H1 (cell line): ENCODE data around the gene SLC16A8. TPM values are rescaled to one million over a fixed set of nuclear protein-coding genes. Genes with fewer than 3 reads are reported as not detected.

Experiments used
- CHD7 ChIP-seq: fragments of 300-600 bp; sonication (generic); IDR thresholded peaks from 2 replicates; pipeline ENCODE4 v1.7.1; 2012; ENCODE audit warnings: low read length, moderate library complexity, mild to moderate bottlenecking, inconsistent platforms; ENCODE audit not compliant: insufficient replicate concordance
- CTCF ChIP-seq, 3 experiments: IDR thresholded peaks; 1 replicate in 2 of 3; 2 replicates in 1 of 3; pipeline versions ENCODE4 v1.5.1 to v1.6.1; 2011; ENCODE audit warnings: low read length in 3 of 3, mild to moderate bottlenecking in 3 of 3, inconsistent platforms in 2 of 3, low read depth in 1 of 3, moderate library complexity in 1 of 3; ENCODE audit not compliant: insufficient read depth in 1 of 3; ENCODE audit errors: control extremely low read depth in 1 of 3
- EZH2 ChIP-seq: fragments of 200-600 bp; sonication (generic); IDR thresholded peaks from 2 replicates; pipeline ENCODE4 v1.7.1; 2012; ENCODE audit warnings: low read depth, mild to moderate bottlenecking, moderate library complexity, low read length, inconsistent platforms; ENCODE audit not compliant: severe bottlenecking
- GABPA ChIP-seq: IDR thresholded peaks from 2 replicates; pipeline ENCODE4 v1.6.1; 2011; ENCODE audit warnings: mild to moderate bottlenecking, low read length, moderate library complexity, borderline replicate concordance; ENCODE audit not compliant: insufficient read depth
- HDAC6 ChIP-seq: IDR thresholded peaks from one replicate; pipeline ENCODE4 v1.7.1; 2012; ENCODE audit warnings: low read depth, mild to moderate bottlenecking, inconsistent platforms, low read length, moderate library complexity
- PHF8 ChIP-seq: fragments of 200-600 bp; sonication (generic); conservative IDR thresholded peaks from 2 replicates; pipeline ENCODE4 v1.7.1; 2012; ENCODE audit warnings: low read depth, mild to moderate bottlenecking, inconsistent platforms, low read length, moderate library complexity
- SUZ12 ChIP-seq: fragments of 200-600 bp; sonication (generic); IDR thresholded peaks from 2 replicates; pipeline ENCODE4 v1.6.1; 2012; ENCODE audit warnings: mild to moderate bottlenecking, inconsistent platforms, low read length, moderate library complexity, mixed read lengths
- TCF12 ChIP-seq: IDR thresholded peaks from 2 replicates; pipeline ENCODE4 v1.6.1; 2011; ENCODE audit warnings: low read depth, mild to moderate bottlenecking, low read length
- polyA plus RNA-seq, 7 experiments: library from polyadenylated mRNA; depleted of rRNA in 3 of 7; stranded (reverse) in 5 of 7; unstranded in 2 of 7; fragments of >200 nt in 5 of 7; fragments of 200-250 nt in 2 of 7; gene quantifications; 1 replicate in 5 of 7; 2 replicates in 1 of 7; 4 replicates in 1 of 7; pipeline versions ENCODE4 v1.2.1 to v1.2.3, GENCODE V29; 2011 to 2013; ENCODE audit warnings: missing spikeins in 2 of 7, mixed read lengths in 2 of 7
- total RNA-seq: library from RNA; stranded (reverse); fragmentation: NEBNext Ultra II Directional; extraction: Animal tissue kit (Norgen Biotek cat#: 25700); gene quantifications from 2 replicates; pipeline ENCODE4 v1.2.1, GENCODE V29; 2021

Gene SLC16A8
- total and polyA plus RNA-seq, 2 of the 8 experiments (the other 6 are each of a cell fraction or from before 2014, with no cell fraction given), result 0.70 TPM; not detected in 1

- TF ChIP-seq CHD7, result no peak
- TF ChIP-seq GABPA, result peak; percentile 43; the same call in 1 of the 2 replicates
- TF ChIP-seq HDAC6, result no peak
- no peak for TF ChIP-seq EZH2
- no peak for TF ChIP-seq TCF12
- TF ChIP-seq SUZ12, result no peak
- peak; percentile 72 to 81 (median 80) for TF ChIP-seq CTCF (IDR thresholded peaks at IDR 0.05; ENCODE audit: control extremely low read depth in 1 of 3, insufficient read depth in 1 of 3, low read depth in 1 of 3, low read length in 3 of 3)
- no peak for TF ChIP-seq PHF8
These were observed 20.1 kb upstream of the SLC16A8 start (continued) for GRCh38 chr22:38104084-38104483.
